ENCODE measurements around the gene PTPRJ. TPM values are rescaled to one million over a fixed set of nuclear protein-coding genes. Genes with fewer than 3 reads are reported as not detected.

Gene PTPRJ
- total and polyA plus RNA-seq, 10 donors: 6.4 to 135 (median 74.6) TPM

DNA sequence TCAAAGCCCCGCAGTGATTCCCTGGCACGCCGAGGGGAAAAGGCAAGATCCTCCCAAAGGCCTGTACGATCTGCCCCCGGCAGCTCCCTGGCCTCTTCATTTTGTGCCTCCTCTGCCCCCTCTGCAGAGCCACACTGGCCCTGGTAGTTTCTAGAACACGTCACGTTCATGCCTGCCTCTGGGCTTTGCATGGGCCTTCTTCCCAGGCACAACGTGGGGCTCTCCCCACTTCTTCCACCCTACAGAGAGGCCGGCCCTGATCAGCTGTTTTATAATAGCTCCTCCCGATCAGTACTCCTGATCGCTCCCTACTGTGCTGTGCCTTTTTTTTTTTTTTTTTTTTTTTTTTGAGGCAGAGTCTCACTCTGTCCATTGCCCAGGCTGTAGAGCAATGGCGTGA lies 78.4 kb downstream of the PTPRJ start:
- WGBS, 5 donors: 92 to 97% (median 95%) methylated on average over 12 of the region's 12 CpGs
- peaks cover 38 to 99% (median 78%) of the 10 kb centered on the region in 6 donors for H3K4me1 ChIP-seq
- no peaks in the 10 kb centered on the region for H3K36me3 ChIP-seq
- H3K9me3 ChIP-seq: no peaks in the 10 kb centered on the region
- H3K27me3 ChIP-seq (replicated peaks in 1 of 7): no peaks in the 10 kb centered on the region
- intact Hi-C loops (cut with DNase I; ENCODE audit: low total_unique reads): no loop called here
- TF ChIP-seq, protein P1, sequence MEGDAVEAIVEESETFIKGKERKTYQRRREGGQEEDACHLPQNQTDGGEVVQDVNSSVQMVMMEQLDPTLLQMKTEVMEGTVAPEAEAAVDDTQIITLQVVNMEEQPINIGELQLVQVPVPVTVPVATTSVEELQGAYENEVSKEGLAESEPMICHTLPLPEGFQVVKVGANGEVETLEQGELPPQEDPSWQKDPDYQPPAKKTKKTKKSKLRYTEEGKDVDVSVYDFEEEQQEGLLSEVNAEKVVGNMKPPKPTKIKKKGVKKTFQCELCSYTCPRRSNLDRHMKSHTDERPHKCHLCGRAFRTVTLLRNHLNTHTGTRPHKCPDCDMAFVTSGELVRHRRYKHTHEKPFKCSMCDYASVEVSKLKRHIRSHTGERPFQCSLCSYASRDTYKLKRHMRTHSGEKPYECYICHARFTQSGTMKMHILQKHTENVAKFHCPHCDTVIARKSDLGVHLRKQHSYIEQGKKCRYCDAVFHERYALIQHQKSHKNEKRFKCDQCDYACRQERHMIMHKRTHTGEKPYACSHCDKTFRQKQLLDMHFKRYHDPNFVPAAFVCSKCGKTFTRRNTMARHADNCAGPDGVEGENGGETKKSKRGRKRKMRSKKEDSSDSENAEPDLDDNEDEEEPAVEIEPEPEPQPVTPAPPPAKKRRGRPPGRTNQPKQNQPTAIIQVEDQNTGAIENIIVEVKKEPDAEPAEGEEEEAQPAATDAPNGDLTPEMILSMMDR (IDR thresholded peaks at IDR 0.05 in 8 of 11, conservative IDR thresholded peaks at IDR 0.05 in 3 of 11): no peak
- TF ChIP-seq POLR2AphosphoS5 (IDR thresholded peaks at IDR 0.05) (no peak), POLR2A (IDR thresholded peaks at IDR 0.05) (no peak)
- H3K27ac ChIP-seq: peak overlapping the region in 1 of 8 donors; percentile 82
- DNase-seq: no peak
- no peak overlapping the region for H3K4me3 ChIP-seq

DNA sequence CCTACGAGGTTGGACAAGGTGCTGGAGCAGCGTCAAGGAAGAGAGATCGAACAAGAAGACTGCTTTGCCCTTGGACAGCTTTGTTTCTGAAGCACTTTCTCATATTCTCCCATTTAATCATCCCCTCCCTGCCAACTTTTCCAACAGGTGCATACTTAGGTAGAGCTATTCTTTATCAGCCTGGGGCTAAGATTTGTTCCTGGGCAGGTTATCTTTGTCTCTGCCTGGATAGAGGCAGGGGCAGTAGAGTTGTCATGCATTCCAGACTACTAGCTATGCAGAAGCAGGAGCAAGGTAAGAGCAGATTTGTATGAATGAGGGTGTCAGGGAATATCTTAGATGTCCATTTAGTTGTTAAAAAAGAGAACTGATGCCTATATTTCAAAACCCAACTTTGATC lies 82.3 kb downstream of the PTPRJ start:
- intact Hi-C loops (cut with DNase I; ENCODE audit: low total_unique reads): no loop called here
- WGBS, 5 donors: 89 to 97% (median 93%) methylated on average over 3 of the region's 3 CpGs
- peaks cover 28 to 99% (median 66%) of the 10 kb centered on the region in 6 donors for H3K4me1 ChIP-seq

DNA sequence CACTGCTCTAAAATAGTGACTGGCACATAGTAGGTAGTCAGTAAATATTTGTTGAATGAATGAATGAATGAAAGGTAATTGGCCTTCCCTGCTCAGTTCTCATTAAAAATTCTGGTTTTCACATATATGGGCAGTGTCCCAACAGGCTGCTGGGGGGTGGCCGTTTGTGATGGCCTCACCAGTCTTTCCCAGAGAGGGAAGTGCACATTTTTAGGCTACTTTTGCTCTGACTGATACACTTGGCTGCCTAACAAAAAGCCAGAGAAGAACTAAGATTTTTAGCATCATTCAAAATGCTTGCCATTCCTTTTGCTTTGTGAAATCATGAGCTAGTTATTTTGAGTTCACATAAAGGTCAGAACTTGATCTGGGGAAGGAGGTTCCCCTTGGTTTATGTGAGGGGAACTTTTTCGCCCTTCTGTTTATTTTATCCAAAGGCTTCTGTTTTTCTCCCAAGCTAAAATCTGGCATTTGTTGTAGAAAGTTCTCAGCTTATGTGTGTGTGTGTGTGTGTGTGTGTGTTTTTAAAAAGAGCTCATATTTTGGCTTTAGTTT lies 83.1 kb downstream of the PTPRJ start:
- Histone ChIP-seq H3K36me3 (peaks cover 0 to 3% (median 0%) of the 10 kb centered on the region in 6 donors), H3K4me3 (no peak overlapping the region), H3K27ac (peak overlapping the region in 7 of 8 donors; percentile 56 to 86 (median 67)), H3K4me1 (peaks cover 22 to 99% (median 62%) of the 10 kb centered on the region in 6 donors), H3K9me3 (no peaks in the 10 kb centered on the region), H3K27me3 (replicated peaks in 1 of 7) (no peaks in the 10 kb centered on the region)
- TF ChIP-seq, protein P1 (IDR thresholded peaks at IDR 0.05 in 8 of 11, conservative IDR thresholded peaks at IDR 0.05 in 3 of 11): no peak
- TF ChIP-seq POLR2A (IDR thresholded peaks at IDR 0.05): no peak
- TF ChIP-seq POLR2AphosphoS5 (IDR thresholded peaks at IDR 0.05): peak in 1 of 3 donors; percentile 47
- 37 to 46% (median 44%) methylated on average over 2 of the region's 2 CpGs for WGBS, 5 donors
- intact Hi-C loops (cut with DNase I; ENCODE audit: low total_unique reads): no loop called here
- no peak for DNase-seq

More for the DNA sequence above, 82.3 kb downstream of the PTPRJ start:
- no peaks in the 10 kb centered on the region for H3K36me3 ChIP-seq
- DNase-seq: no peak
- no peaks in the 10 kb centered on the region for H3K27me3 ChIP-seq (replicated peaks in 1 of 7)
- H3K9me3 ChIP-seq: no peaks in the 10 kb centered on the region
- TF ChIP-seq POLR2A (IDR thresholded peaks at IDR 0.05) (no peak), POLR2AphosphoS5 (IDR thresholded peaks at IDR 0.05) (no peak)
- TF ChIP-seq, protein P1 (IDR thresholded peaks at IDR 0.05 in 8 of 11, conservative IDR thresholded peaks at IDR 0.05 in 3 of 11): no peak
- peak overlapping the region in 5 of 8 donors; percentile 56 to 86 (median 68) for H3K27ac ChIP-seq
- no peak overlapping the region for H3K4me3 ChIP-seq

DNA sequence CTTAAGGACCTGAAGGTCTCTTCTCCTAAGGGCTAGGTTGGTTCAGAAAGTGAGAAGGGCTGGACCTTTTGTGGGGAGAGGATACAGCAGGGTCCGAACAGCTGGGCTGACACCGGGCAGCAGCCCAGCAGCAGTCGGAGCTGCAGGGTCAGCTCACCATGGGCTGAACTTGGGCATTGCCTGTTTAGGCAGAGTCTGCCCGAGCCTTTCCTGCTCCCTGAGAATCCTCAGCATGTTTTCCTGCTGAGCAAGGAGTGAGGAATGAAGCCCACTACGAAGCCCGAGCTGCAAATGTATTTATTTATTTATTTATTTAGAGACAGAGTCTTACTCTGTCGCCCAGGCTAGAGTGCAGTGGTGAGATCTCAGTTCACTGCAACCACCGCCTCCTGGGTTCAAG lies 83.9 kb downstream of the PTPRJ start:
- 72 to 90% (median 81%) methylated on average over 8 of the region's 8 CpGs for WGBS, 5 donors
- intact Hi-C loops (cut with DNase I; ENCODE audit: low total_unique reads): no loop called here
- Histone ChIP-seq H3K36me3 (peaks cover 0 to 12% (median 2%) of the 10 kb centered on the region in 6 donors), H3K4me1 (peaks cover 17 to 98% (median 60%) of the 10 kb centered on the region in 6 donors), H3K27me3 (replicated peaks in 1 of 7) (no peaks in the 10 kb centered on the region), H3K27ac (peak overlapping the region in 7 of 8 donors; percentile 60 to 86 (median 68)), H3K9me3 (no peaks in the 10 kb centered on the region), H3K4me3 (no peak overlapping the region)
- TF ChIP-seq POLR2A (IDR thresholded peaks at IDR 0.05) (no peak), POLR2AphosphoS5 (IDR thresholded peaks at IDR 0.05) (no peak)
- TF ChIP-seq, protein P1 (IDR thresholded peaks at IDR 0.05 in 8 of 11, conservative IDR thresholded peaks at IDR 0.05 in 3 of 11): no peak
- DNase-seq: no peak
